SIG-M5 treated with dmso at 0.1 percent for 504 hours (cell line): ENCODE results near the gene PCP4.

Experiments
- DNase-seq: peaks from one replicate; lab custom pipeline; 2025; ENCODE audit not compliant: unreplicated experiment; lab: John Stamatoyannopoulos, UW

The PCP4 gene

DNA sequence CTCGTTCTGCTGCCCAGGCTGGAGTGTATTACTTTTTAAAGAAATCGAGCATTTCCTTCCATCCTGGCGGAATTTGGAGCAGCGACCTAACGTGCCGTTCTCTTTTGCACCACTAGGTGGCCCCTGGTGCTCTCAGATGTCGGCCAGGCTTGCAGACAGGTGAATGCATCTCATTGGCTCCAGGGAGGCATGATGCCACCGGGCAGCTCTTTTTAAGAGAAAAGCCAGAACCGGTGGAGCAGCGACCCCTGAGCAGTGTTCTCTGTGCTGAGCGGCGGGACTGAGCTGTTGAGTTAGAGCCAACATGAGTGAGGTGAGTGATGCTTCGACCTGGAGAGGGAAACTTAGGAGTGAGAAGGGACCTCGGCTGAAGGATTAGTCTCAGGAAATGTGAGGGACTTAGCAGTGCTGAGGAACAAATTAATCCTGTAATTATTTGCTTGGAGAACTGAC, at the start of gene PCP4:
PCP4 (plus strand) TSS at position 241 of the 453 bp plus-strand sequence; CDS start at position 305, 64 bp downstream.
- peak; percentile 32 for DNase-seq

DNA sequence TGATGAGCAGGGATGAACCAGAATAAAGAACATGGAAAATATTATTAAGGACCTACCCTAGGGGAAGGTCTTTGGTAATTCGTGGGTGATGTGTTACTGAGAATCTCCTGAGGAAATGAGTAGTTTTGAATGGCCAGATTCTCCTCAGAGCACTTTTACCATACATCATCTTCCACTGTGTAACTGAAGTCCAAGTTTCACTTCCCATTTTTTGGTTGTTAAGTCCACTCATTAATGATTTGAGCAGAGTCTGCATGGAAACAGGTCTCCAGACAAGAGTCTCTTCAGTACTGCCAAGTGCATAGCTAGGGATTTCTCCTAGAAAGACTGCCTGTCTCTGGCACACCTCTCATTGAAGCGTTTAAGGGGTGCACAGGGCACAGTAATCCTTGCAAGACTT, 48.7 kb upstream of the PCP4 start:
- no peak for DNase-seq

DNA sequence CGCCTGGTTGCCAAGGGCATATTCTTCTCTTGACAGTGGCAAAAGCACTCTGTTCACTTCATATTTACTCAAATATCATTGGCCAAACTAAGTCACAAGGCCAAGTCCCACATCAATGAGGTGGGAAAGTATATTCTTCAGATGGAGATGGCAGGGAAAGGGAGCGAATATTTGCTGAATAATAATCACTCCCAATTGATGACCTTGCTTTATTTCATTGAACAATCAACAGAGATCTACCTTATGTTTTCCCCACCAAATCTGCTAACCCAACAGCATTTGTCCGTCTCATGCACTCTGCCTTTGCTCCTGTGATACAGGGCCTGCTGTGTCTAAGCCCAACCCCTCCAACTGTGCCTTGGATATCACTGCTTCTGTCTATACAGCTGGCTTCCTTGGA, 45.2 kb upstream of the PCP4 start:
- DNase-seq: no peak

DNA sequence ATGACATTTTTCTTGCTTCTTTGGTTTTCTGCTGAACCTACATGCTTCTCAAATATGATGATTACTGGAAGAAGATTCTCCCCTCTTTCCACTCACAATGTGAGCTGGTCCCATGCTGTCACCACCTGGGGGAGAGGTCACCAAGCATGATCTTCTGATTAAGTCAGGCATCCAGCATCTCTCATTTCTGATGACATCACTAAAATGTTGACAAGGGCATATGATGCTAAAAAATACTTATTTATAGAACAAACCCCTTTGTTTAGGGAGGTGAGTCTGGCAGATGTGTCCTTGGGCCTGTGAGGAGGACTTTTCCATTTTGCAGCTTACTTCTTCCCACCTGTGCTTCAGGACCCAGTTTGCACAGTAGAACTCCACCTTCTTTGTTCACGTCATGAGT, 42.0 kb upstream of the PCP4 start:
- no peak for DNase-seq

DNA sequence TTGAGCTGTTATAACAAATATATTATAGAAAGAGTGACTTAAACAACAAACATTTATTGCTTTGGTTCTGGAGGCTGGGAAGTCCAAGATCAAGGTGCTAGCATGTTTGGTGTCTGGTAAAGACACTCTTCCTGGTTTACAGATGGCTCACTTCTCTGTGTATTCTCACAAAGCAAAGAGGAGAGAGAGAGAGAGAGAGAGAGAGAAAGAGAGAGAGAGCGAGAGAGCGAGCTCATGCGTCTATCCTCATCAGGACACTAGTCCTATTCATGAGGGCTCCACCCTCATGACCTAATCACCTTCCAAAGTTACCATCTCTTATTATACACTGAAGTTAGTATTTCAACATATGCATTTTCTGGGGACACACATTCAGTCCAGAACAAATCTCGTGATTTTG, 32.7 kb upstream of the PCP4 start:
- no peak for DNase-seq

DNA sequence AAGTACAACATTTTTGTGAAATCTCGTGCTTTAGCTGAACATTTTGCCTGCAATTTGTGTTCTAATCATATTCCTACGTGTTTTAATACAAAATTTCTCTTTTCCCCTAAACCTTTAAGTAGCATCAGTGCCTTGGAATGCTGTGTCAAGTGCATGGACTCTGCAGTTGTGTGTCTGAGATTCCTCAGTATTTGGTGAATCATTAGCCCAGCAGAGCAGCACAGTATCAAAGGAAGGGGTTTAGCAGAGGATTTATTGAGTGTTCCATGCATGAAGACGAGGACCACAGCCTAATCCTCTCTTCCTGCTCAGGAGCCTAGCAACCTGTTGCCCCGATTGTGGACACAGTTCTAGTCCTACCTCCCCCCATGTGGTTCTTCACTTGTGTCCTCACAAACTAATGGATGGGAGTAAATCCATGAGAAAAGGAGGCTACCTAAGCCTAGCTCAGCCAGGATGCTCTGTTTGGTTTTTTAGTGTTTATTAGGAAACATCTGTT, 29.3 kb upstream of the PCP4 start:
- DNase-seq: no peak

DNA sequence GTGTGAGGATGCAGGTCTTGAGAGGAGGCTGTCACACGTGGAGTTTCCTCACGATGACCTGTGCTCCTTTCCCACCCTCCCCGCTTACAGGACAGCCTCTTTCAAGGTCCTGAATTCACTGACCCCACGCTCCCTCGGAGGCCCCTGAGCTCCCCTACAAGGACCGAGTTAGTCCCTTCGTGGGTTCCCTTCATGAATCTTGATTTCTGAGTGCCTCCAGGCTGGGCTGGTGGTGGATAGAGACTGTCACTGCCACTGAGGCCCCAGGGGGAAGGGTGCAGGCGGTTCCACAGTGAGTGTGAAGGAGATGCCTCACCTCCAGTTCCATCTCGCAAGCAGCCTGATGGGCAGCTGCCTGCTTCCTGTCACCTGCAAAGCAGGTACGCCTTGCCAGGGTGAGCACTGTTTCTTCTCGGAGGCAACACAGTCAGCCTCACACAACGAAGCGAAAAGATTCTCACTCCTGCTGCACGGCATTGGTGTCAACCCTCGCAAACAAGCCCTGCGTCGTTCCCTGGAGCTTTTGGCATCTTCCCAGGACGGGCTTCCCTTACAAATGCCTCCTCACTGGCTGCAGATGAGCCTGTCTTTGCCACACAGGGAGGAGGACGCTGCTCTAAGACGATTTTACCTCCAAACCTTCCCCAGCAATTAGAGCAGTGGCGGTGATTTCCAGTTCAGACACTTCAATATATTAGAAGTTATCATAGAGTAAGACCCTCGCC, 26.7 kb upstream of the PCP4 start:
- DNase-seq: no peak

DNA sequence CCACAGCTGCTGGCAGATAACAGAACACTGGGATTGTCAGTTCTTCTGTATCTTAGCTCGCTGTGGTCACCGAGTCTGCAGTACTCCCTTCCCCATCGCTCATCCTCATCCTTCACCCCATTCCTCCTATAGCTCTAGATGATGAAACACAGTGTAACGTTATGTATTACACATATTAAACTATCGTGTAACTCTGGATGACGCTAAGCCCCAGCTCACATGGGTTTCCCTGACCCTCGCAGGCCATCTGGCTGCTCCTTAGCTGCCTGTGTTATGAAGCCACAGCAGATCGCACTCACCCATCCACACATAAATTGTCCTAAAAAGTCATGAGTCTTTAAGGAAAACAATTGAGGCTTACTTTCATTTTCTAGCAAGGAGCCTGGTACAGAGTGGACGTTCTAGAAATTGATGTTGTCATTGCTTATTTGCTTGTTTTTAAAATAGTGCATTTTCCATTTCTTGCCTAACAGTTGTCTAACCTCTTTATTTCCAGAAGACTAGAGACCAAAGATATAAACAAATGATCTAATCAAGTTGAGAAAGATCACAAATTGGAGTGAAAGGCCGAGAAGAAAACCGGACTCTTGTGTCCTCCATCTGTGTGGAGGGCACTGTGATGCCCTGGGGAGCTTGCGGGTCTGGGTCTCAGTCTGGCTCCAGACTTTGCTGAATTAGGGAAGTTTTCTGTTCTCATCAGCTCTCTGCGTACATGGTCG, 24.3 kb upstream of the PCP4 start:
- DNase-seq: no peak

DNA sequence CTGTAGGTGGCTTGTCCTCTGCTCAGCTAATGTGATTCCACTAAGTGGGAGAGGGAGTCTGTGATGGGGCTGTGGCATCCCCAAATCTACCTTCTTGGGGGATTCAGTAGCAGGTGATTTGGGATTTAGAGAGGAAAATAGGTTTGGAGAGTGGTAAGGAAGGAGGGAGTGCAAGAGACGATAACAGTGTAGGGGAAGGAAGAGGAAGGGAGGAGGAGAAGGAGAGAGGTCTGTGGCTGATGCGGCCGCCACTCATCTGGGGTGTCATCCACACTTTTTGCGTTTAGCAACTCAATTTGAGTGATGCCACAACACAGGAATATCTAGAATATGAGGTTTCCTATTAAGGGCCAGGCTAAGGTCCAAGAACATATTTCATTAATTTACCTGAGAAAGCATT, 23.8 kb upstream of the PCP4 start:
- DNase-seq: no peak

DNA sequence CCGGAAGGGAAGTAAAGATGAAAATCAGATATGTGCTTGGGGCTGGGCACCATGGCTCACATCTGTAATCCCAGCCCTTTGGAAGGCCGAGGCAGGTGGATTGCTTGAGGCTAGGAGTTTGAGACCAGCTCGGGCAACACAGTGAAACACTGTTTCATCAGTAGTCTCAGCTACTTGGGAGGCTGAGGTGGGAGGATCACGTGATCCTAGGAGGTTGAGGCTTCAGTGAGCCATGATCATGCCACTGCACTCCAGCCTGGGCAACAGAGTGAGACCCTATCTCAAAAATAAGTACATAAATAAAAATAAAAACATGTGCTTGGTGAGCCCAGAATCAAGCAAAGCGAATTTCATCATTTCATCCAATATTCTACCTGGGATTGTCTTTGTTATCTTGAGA, 23.3 kb upstream of the PCP4 start:
- DNase-seq: no peak

DNA sequence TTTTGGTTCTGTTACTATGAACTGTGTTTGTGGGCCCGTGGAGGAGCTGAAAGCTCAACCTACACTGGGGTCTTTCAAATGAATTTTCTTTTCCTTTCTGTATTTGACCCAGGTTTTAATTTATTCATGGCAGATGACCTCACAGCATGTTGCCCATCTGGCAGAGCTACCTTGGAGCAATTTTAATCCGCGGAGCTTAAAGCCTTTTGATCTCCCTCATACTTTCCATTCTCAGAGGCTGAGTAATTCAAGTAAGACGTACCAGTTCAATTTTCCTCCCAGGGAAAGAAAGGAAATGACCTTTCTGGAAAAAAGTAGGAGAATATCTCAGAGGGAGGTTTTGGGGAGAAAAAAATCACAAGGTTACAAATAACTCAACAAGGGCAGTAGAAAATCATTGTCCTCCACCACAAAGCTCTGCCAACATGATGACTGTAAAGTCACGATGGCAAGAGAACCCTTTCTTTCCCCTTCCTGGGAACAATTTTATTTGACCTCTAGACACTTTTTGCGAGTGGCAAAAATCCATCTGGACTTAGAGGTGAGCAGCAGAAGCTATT, 21.6 kb upstream of the PCP4 start:
- DNase-seq: no peak

DNA sequence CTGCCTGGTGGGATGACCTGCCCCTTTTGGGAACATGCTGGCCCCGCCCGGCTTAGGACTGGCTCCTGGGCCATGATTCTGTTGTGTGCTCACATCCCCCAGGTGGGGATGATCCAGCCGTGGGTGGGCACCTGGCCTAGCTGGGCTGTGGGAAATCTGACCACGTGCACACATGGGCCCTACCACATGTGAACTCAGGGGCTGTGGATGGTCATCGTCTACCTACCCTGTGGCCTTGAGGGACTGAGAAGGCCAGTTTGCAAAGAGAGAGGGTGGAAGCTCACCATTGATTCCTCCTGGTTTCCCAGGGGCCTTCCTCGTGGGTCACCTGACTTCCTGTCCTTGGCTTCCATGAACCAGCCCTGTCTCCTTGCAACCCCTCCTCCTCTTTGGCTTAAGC, 19.4 kb upstream of the PCP4 start:
- DNase-seq: no peak

DNA sequence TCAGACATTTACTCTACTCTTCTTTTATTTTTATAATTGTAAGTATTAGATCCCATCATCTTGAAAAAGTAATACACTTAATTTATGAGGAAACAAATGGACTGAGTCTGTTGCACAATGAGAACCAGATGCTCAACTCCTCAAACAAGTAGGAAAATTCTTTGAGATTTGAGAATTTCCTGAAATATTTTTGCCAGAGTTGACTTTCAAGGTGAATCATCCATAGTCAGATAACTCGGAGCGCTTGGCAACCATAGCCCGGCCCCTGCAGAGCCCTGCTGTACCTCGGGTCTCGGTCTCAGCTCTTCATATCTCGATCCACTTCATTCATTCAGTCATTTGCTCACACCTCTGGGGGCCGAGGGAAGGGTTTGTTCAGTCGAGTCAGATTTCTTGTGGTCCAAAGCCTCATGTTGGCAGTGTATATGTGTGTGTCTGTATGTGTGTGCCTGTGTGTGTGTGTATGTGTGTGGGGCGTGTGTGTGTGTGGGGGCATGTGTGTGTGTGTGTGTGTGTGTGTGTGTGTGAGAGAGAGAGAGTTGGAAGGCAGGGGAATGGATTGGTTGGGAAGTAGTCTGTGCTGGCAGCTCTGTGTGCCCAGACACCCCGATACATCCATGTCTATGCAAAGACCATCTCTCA, 18.1 kb upstream of the PCP4 start:
- DNase-seq: no peak

DNA sequence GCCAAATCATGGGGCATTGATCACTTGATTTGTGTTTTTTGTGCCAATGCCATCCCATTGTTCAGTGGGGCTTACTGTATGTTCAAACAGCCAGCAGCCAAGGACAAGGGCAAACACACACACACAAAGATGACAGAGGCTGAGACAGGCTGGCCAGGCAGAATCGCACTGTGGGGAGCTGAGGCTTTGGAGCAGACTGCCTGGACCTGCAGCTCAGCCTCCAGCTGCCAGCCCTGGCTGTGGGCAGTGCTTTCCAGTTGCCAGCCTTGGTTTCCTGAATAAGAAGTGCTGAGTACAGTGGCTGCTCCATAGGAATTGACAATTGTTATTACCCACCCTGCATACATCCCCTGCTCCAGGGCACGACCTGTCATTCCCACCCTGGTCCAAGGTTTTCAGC, 16.9 kb upstream of the PCP4 start:
- DNase-seq: no peak

DNA sequence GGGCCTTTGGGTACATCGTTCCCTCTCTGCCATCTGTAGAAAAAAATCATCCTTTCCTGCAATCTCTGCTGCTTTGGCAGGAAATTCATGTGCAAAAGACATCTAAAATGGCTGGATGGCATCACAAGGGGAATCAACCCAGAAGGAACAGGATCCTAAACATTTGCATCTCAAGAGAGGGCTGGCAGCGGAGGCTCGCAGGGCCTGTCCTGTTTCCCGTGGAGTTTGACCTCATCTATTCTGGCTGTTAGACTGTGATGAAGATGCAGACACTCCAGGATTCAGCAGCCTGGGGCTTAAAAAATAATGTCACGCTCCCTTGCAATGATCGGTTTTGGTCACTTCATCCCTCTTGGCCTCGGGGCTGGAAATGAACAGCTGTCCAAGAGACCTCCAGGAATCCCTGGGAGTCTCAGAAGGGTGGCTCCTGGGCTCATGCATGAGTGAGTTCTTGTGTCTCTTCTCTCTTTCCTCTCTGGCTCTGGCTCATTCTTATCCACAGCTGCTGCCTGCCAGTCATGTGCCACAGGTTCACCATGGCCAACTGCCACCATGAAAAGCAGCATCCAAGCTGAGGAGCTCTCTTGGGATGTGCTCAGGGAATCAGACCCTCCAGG, 16.1 kb upstream of the PCP4 start:
- DNase-seq: no peak

DNA sequence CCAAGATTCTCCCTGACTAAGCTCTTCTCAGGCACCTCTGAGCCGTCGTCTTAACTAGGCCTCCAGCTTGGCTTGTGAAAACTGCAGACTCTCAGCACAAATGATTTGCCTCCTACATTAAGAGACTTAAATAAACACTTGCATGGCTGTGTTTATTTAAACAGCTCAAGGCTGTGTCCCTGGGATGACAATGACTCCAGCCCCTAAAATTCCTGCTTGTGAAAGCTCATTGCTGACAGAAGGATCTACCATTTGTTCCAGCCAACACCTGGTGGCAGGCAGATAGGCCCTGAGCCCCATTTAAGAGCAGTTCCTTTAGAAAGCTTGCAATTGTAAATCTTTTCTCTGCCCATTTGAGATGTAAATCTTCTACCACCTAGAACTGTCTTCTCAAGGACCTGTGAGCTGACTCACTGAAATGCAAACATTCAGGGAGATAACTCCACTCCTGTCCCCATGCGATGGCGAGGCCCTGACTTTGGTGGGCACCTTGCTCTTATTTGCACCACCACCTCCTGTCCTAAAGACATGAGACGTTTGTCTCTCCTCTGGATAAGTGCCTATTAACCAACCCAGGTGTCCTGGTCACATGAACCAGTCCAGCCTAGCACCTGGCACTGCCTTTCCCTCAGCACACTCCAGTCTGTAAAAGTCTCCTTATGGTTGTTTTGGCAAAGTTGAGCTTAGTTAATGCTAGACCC, 15.1 kb upstream of the PCP4 start:
- peak; percentile 17 for DNase-seq

DNA sequence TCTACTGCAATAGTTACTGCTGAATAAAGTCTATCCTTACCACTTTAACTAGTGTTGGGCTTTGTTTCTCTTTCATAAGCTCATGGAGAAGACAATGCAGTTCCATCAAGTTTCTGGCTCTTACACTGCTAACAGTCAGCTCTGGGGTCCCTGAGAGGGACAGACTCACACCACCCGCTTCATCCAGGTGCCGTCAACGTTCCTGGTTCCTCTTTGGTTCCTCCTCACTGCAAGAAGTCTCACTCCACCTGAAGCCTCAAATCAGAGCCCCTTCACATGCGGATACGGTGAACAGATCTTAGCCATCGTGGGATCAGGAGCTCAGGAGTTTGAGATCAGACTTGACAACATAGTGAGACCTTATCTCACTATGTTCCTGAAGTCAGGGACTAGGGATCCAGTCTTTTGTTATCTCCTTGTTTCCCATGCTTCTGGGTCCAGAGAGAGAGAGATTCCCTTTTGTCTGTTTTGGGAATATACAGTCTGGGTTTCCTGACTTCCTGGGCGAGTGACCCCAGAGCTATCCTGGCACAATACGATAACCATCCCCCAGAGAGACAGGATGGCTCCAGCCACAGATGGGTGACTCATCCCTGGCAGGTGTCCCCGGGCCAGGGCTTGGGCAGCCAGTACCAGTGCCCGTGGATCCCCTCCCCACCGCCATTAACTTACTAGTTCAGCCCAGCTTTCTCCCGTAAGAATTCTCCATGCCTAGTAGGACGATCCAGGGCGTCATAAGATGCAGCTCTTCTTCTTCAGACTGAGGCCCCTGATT, 14.3 kb upstream of the PCP4 start:
- DNase-seq: no peak

DNA sequence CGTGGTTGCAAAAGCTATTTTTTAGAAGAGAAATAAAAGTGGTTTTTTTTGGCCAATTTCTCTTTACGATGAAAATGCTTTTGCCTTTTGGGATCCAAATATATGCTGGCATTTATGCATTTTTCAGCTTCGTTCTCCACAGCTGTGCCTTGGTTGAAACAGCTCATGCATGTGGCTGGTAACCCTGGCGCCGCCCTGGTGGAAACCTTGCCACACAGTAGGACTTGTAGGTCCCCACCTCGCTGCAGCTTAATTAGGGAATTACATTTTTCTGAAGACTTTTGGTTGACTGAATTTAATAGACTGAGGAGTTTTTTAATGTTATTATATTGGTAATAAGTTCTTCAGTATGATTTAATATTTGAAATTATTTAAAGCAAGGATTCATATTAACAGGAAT, 12.7 kb upstream of the PCP4 start:
- DNase-seq: no peak

DNA sequence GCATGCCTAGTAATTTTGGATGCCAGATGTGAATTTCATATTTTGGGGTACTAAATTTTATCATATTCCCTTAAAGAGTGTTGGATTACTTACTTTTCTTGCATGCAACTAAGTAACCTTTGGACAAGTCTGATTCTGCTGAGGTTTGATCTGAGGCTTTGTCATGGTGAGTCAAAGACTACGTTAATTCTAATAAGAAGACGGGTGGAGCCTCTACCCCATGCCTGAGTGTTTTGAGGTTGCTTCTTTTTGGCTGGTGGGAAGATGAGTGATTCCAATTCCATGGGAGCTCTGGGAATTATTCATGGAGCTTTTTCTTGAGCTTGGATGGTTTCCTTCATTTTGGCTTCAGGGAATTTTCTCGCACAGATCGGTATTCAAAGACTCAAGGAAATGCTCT, 11.6 kb upstream of the PCP4 start:
- DNase-seq: no peak

DNA sequence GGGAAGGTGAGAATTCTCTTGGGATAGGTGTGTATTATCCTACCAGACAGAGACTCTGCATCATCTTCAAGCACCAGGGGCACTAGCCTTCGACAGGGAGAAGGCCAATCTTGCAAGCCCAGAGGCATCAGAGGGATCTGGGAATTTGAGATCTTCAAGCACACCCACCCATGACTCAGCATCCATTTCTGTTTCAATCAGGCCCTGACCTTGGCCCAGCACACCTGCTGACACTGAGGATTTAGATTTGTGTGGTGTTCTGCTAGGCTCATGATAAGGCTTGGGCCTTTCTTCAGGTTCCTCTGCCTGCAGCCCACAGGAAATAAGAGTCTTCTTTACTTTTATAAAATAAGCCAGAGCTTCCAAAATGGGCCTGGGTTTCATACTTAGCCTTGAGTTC, 6.6 kb upstream of the PCP4 start:
- DNase-seq: no peak
